ENCODE data around the gene LIPJ.
A peak's percentile ranks its signal among the peaks of the same experiment; 100 is the strongest.

The LIPJ gene

GRCh38 chr10:88624840-88625239 lies 38.3 kb downstream of the LIPJ start:
- TF ChIP-seq CTCF (IDR thresholded peaks at IDR 0.05; ENCODE audit: low read depth, low read length) = no peak
- no peak overlapping the region for H3K4me3 ChIP-seq (ENCODE audit: low read depth, low read length)
- in situ Hi-C loops (cut with HindIII; ENCODE audit: low sequenced_read_pairs) = no loop called here
- DNase-seq (ENCODE audit: low read depth, low spot score) = no peak

- H3K4me3 ChIP-seq (ENCODE audit: low read depth, low read length) = no peak overlapping the region
- in situ Hi-C loops (cut with HindIII; ENCODE audit: low sequenced_read_pairs) = no loop called here
- TF ChIP-seq CTCF (IDR thresholded peaks at IDR 0.05; ENCODE audit: low read depth, low read length) = no peak
- no peak for DNase-seq (ENCODE audit: low read depth, low spot score)
Measured at GRCh38 chr10:88640186-88640585, 53.6 kb downstream of the LIPJ start.

- no peak overlapping the region for H3K4me3 ChIP-seq (ENCODE audit: low read depth, low read length)
- no peak for DNase-seq (ENCODE audit: low read depth, low spot score)
- in situ Hi-C loops (cut with HindIII; ENCODE audit: low sequenced_read_pairs) = no loop called here
- no peak for TF ChIP-seq CTCF (IDR thresholded peaks at IDR 0.05; ENCODE audit: low read depth, low read length)
Measured at GRCh38 chr10:88642209-88642608, 55.6 kb downstream of the LIPJ start.

GRCh38 chr10:88642963-88643362 lies 56.4 kb downstream of the LIPJ start:
- no peak for TF ChIP-seq CTCF (IDR thresholded peaks at IDR 0.05; ENCODE audit: low read depth, low read length)
- no peak for DNase-seq (ENCODE audit: low read depth, low spot score)
- in situ Hi-C loops (cut with HindIII; ENCODE audit: low sequenced_read_pairs) = no loop called here
- H3K4me3 ChIP-seq (ENCODE audit: low read depth, low read length) = no peak overlapping the region

GRCh38 chr10:88647061-88647615 lies 60.6 kb downstream of the LIPJ start:
- no peak for TF ChIP-seq CTCF (IDR thresholded peaks at IDR 0.05; ENCODE audit: low read depth, low read length)
- in situ Hi-C loops (cut with HindIII; ENCODE audit: low sequenced_read_pairs) = no loop called here
- no peak overlapping the region for H3K4me3 ChIP-seq (ENCODE audit: low read depth, low read length)
- DNase-seq (ENCODE audit: low read depth, low spot score) = no peak

- no peak for TF ChIP-seq CTCF (IDR thresholded peaks at IDR 0.05; ENCODE audit: low read depth, low read length)
- DNase-seq (ENCODE audit: low read depth, low spot score) = peak; percentile 92
- H3K4me3 ChIP-seq (ENCODE audit: low read depth, low read length) = no peak overlapping the region
- in situ Hi-C loops (cut with HindIII; ENCODE audit: low sequenced_read_pairs) = no loop called here
Measured at GRCh38 chr10:88651101-88651551, 64.6 kb downstream of the LIPJ start.

GRCh38 chr10:88652616-88653015 lies 66.1 kb downstream of the LIPJ start:
- no peak overlapping the region for H3K4me3 ChIP-seq (ENCODE audit: low read depth, low read length)
- no peak for TF ChIP-seq CTCF (IDR thresholded peaks at IDR 0.05; ENCODE audit: low read depth, low read length)
- no peak for DNase-seq (ENCODE audit: low read depth, low spot score)
- in situ Hi-C loops (cut with HindIII; ENCODE audit: low sequenced_read_pairs) = no loop called here

Data from astrocyte of the spinal cord (primary cell).